ENCODE results near the gene WDR83.
"Not testable (repeated sequence)": the region's sequence is repeated elsewhere in the genome, so short reads cannot be mapped to it uniquely, and the experiment has no call there.

Gene WDR83, protein sequence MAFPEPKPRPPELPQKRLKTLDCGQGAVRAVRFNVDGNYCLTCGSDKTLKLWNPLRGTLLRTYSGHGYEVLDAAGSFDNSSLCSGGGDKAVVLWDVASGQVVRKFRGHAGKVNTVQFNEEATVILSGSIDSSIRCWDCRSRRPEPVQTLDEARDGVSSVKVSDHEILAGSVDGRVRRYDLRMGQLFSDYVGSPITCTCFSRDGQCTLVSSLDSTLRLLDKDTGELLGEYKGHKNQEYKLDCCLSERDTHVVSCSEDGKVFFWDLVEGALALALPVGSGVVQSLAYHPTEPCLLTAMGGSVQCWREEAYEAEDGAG

DNA sequence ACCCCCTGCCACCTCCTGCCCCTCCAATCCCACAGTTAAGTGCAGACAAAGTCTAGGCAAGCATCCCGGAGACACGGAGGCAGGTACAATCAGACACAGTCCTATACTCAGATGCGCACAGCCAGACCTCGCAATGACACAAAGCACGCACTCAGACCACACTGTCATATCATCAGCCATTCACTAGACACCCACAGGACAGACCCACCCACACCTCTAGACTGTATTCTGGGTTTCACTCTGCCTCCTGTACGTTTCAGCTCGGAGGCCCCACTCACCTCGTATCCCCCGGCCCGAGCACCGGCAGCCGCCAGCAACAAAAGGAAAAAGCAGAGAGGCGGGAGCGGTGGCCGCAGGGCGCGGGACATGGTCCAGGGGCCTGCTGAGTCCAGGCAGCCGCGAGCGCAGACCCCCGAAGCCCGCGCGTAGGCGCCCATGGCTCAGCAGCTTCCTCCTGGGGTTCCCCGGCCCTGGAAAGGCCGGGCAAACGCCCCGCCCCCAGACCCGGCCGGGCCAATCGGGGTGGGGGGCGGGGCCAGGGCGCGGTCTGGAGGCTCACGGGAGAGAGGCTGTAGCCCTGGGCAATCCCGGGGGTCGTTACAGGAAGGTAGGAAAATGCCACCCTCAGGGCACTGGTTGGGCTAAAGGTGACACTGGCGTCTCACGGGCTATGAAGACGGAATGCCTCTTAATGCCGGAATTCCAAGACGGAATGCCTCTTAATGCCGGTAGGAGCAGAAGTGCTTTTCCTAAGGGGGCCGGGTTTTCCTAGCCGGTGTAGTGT, at the start of gene WDR83, which contains the start of gene MAN2B1:
TSS of gene WDR83 (plus strand) at position 543 of the 784 bp plus-strand sequence. CDS start 2,984 bp downstream, outside the sequence.
TSS of gene MAN2B1 (minus strand) at position 478 of the 784 bp plus-strand sequence. CDS start at position 437, 41 bp downstream.
- DNase-seq (ENCODE audit: low read depth in 2 of 2): peak; percentile 57 to 68

DNA sequence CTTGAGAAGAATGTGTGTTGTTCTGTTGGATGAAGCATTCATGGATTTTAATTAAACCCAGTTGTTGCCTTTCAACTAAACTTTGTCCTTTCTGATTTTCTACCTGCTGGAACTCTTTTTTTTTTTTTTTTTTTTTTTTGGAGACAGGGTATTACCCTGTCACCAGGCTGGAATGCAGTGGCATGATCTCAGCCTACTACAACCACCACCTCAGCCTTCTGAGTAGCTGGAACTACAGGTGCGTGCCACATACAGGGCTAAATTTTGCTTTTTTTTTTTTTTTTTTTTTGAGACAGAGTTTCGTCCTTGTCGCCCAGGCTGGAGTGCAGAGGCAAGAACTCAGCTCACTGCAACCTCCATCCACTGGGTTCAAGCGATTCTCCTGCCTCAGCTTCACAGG, 49.0 kb upstream of the WDR83 start:
- no peak for DNase-seq (ENCODE audit: low read depth in 2 of 2)

DNA sequence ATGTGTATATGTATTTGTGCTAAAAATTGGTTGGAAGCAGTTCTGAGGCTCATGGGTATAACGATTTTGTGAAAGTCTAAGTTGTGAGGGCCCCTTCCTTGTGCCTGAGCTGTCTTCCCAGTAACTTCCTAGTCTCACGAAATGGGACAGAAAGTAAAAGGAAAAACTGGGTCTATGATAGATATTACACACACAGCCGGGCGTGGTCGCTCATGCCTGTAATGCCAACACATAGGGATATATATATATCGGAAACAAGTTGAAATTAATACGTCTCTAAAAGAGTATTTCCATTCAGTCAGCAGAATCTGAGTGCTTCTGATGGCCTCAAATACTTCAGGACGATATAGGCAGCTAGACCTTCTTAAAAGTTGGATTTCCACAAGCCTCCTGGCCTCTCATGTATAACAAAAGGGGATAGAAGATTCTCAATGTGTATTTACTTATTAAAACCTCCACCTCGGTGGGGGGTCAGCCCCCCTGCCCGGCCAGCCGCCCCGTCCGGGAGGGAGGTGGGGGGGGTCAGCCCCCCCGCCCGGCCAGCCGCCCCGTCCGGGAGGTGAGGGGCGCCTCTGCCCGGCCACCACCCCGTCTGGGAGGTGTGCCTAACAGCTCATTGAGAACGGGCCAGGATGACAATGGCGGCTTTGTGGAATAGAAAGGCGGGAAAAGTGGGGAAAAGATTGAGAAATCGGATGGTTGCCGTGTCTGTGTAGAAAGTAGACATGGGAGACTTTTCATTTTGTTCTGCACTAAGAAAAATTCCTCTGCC, 45.2 kb upstream of the WDR83 start:
- DNase-seq (ENCODE audit: low read depth in 2 of 2): not testable (repeated sequence)

DNA sequence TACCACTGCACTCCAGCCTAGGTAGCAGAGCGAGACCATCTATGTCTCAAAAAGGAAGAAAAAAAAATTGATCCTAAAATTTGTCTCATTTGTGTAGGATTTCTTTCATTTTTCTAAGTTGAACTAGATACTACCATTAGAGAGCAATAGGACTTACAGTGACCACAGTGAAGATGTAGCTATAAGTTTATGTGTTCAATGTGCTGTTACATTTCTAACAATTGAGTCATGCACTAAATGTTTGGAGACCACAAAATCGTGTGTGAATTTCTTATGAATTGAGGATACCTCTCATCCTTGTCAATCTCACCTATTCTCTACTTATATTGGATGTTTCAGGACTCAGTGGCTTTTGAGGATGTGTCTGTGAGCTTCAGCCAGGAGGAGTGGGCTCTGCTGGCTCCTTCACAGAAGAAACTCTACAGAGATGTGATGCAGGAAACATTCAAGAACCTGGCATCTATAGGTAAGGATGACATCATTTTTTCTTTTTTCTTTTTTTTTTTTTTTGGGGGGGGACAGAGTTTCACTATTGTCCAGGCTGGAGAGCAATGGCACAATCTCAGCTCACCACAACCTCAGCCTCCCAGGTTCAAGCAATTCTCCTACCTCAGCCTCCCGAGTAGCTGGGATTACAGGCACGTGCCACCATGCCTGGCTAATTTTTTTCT, 43.1 kb upstream of the WDR83 start:
- DNase-seq (ENCODE audit: low read depth in 2 of 2): no peak

DNA sequence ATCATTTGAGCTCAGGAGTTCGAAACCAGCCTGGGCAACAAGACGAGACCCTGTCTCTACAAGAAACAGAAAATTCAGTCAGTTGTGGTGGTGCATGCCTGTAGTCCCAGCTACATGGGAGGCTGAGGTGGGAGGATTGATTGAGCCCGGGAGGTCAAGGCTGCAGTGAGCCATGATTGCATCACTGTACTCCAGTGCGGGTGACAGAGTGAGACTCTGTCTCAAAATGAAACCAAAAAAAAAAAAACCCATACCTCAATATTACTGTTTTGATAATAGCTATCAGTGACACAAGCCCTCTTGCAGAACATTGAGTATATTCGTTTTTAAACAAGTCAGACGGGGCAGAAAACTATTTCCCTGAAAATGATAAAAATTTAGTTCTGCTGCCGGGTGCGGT, 39.6 kb upstream of the WDR83 start:
- DNase-seq (ENCODE audit: low read depth in 2 of 2): no peak

DNA sequence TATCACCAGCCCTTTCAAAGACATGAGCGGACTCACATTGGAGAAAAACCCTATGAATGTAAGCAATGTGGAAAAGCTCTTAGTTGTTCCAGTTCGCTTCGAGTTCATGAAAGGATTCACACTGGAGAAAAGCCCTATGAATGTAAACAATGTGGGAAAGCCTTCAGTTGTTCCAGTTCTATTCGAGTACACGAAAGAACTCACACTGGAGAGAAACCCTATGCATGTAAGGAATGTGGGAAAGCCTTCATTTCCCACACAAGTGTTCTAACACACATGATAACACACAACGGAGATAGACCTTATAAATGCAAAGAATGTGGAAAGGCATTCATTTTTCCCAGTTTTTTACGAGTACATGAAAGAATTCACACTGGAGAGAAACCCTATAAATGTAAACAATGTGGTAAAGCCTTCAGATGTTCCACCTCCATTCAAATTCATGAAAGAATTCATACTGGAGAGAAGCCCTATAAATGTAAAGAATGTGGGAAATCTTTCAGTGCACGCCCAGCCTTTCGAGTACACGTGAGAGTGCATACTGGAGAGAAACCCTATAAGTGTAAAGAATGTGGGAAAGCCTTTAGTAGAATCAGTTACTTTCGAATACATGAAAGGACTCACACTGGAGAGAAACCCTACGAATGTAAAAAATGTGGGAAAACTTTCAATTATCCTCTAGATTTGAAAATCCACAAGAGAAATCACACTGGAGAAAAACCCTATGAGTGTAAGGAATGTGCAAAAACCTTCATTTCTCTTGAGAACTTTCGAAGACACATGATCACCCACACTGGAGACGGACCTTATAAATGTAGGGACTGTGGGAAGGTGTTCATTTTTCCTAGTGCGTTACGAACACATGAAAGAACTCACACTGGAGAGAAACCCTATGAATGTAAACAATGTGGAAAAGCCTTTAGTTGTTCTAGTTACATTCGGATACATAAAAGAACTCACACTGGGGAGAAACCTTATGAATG, 38.3 kb upstream of the WDR83 start:
- DNase-seq (ENCODE audit: low read depth in 2 of 2): no peak

DNA sequence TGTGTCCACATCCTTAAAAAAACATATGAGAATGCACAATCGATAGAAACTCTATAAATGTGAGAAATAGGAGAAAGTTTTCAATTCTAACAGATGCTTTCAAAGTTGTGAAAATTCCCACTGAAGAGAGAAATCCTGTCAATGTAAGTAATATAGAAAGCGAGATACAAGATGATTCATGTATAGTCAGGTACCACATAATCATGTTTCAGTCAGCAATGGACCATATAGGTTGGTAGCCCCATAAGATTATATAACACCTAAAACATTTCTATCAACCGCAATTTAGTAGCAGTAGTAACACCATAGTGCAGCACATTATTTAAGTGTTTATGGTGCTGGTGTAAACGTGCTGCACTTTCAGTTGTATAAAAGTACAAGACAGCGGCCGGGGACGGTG, 37.4 kb upstream of the WDR83 start:
- no peak for DNase-seq (ENCODE audit: low read depth in 2 of 2)

DNA sequence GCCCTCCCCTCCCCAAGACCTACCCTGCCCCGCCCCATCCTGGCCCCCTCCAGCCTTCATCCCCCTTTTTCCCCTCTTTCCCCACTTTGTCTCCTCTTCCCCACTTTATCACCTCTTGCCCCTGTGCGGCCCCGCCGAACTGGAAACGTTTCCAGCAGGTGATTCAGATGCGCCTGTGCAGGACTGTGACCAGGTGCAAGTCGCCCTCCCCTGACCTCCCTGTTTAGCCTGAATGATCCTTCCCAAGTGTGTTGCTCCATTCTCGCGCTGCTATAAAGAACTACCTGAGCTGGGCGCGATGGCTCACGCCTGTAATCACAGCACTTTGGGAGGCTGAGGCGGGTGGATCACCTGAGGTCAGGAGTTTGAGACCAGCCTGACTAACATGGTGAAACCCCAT, 30.0 kb upstream of the WDR83 start:
- no peak for DNase-seq (ENCODE audit: low read depth in 2 of 2)

DNA sequence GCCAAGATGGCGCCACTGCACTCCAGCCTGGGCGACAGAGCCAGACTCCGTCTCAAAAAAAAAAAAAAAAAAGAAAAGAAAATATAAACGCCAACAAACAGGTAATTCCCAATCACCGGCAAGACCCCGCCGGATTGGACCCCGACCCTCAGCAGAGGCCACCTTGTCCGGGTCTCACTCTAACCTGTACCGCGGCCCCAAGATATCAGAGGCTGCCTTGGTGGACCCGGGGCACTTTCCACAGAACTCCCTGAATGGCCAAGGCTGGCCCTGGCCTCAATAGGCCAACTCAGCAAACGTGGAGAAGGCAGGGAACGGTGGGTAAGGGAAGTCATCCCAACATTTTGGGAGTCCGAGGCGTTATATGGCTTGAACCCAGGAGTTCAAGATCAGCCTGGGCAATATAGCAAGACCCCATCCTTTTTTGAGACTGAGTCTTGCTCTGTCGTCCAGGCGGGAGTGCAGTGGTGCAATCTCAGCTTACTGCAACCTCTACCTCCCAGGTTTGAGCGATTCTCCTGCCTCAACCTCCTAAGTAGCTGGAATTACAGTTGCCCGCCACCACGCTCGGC, 27.9 kb upstream of the WDR83 start:
- DNase-seq (ENCODE audit: low read depth in 2 of 2): no peak

DNA sequence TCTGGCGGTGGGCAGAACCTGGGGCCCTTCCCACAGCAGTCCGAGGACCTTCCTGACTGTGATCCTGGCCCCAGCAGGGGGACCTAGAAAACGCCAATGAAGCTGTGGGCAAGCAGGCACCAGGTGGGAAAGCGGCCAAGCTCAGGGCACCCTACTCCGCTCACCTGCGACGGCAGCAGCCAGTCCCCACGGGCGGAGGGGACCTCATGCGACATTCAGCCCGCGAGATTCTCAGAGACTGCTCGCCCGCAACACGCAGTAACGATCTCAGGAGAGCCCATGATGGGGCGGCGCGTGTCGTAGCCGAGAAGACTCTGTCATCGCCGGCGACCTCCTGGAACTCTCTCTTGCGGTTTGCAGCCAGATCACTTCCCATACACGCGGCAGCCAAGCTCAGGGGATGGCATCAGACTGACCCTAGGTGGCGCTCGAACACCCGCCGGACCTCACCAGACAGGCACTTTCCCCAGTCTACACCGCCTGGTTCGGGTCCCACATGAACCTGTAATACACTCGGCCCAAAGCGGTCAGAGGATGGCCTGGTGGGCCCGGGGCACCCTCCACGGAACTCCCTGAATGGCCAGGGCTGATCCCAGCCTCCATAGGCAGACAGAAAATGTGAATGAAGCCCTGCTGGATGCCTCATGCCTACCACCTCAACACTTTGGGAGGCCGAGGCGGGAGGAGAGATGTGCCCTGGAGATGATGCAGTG, 26.6 kb upstream of the WDR83 start:
- peak; percentile 69 to 78 for DNase-seq (ENCODE audit: low read depth in 2 of 2)

DNA sequence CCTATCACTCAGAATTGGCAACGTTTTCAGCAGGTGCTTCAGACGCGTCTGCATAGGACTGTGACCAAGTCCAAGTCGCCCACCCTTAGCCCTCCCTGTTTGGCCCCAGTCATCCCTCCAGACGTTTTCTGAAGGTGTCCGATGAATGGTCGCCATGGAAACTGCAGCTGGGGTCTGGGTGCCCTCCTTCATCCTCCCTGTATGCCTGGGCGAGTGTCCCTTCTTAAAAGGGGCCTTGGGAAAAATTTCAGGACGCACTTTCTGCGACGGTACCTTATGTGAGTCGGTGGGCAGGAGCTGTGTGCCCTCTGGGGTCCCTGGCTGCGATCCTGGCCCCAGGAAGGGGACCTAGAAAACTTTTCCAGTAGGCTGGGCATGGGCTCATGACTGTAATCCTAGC, 25.2 kb upstream of the WDR83 start:
- DNase-seq (ENCODE audit: low read depth in 2 of 2): no peak

DNA sequence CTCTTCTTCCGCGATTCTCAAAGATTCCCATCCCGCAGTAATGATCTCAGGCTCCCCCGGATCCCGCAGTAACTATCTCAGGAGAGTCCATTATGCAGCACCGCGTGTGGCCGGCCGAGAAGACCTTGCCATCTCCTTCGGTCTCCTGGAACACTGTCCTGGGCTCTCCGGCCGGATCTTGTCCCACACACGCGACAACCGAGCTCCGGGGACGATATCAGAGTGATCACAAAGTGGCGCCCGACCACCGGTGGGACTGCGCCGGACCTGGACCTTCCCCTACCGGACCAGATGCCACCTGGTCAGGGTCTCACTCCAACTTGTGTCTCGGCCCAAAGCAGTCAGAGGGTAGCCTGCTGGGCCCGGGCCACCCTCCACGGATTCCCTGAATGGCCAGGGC, 24.1 kb upstream of the WDR83 start:
- DNase-seq (ENCODE audit: low read depth in 2 of 2): no peak

DNA sequence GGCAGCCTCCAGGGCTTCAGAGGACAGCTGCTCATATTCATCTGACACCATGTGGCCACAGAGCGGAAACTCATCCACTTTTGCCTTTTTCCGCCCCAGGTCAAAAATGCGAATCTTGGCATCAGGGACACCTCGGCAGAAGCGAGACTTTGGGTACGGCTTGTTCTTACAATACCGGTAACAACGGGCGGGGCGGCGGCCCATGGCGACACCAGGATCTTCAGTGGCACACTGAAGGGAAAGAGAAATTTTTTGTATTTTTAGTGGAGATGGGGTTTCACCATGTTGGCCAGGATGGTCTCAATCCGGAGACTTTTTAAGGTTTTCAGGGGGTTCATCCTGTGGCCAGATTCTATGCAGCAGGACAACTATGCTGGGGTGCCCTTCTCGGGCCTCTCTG, 22.9 kb upstream of the WDR83 start:
- not testable (repeated sequence) for DNase-seq (ENCODE audit: low read depth in 2 of 2)

DNA sequence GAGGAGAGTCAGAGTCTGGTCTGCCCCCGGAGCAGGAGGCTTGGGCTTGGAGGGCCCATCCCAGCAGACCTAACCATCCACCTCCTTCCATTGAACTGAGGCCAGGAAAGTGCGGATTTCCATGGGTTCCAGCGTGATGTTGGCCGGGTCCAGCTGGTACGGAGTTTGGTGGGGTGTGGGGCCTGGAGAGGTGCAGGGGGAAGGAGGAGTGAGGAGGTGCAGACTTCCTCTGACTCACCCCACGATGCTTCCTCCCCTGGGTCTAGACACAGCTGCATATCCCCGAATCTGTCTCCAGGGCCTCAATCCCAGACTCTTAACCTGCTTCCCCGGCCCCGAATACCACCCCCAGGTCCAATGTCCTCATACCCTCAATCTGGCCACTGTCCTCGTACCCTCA, 20.1 kb upstream of the WDR83 start:
- DNase-seq (ENCODE audit: low read depth in 2 of 2): no peak

DNA sequence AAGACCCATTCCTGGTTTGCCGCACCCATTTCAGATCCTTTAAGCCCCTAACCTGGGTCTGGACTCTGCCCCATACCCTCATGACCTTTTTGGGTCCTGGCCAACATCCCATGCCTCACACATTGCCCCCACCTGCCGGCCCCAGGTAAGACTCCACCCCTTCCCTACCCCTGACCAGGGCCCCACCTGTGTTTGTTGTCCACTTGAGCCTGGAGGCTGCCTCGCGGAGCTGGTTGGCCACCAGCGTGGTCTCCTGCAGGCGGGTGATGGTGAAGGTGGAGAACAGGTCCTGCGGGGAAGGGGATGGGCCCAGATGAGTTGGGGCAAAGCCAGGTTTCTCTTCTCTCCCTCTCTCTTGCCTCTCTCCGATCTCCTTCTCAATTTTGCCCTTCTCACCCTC, 19.6 kb upstream of the WDR83 start:
- DNase-seq (ENCODE audit: low read depth in 2 of 2): no peak

DNA sequence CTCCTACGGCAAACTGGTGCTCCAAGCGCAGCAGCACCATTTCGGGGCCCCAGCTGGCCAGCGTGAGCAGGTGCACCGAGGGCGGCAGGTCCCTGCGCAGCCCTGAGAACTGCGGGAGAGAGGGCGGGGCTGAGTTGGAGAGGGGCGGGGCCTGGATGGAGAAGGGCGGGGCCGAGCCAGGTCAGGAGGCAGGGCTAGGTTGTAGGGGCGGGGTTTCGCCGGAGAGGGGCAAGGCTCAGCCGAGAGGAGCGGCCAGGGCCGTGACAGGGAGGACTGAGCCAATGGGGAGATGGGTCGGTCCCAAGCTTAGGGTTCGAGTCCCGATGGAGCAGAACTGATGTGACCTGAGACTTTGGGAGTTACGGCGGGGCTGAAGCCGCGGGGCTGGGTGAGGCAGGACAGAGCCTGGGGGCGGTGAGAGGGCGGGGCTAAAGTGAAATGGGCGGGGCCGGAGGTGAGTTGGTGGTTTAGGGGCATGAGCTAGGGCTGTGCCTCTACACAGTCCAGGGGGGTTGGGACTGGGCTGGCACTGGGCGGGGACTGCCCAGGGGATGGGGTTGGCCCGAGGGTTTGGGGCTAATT, 19.0 kb upstream of the WDR83 start:
- DNase-seq (ENCODE audit: low read depth in 2 of 2): no peak

DNA sequence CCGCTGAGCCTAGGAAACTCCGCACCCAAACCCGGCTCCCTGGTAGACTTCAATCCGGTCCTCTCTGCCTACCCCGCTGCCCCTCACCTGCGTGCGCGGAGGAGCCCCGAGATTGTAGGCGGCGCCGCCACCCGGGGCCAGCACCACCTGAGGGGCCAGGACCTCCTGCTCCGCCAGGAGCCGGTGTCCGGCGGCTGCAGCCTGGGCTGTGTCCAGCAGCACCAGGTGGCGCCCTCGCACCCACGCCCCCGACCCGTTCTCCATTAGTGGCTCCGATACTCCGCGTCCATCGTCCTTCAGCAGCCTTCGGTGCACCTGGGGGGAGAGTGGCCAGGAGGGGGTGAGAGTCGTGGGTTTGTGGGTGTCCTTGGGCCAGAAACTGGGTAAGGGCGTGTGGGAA, 18.5 kb upstream of the WDR83 start:
- no peak for DNase-seq (ENCODE audit: low read depth in 2 of 2)

DNA sequence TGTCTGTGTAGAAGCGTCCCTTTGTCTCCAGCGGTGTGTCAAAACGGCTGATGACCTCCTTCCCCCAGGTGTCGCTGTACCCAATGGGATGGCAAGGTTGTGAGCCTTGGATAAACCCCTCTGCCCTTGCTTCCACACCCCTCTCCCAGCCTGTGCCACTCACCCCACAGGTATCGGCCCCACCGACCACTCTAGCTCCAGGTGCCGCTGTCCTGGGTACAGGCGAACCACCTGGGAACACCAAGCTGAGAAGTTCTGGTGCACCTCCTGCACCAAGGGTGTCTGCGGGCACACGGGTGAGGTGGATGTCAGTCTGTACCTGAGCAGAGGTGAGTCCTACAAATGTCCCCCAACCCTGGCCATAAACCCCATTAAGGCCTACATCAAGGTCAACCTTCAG, 16.7 kb upstream of the WDR83 start:
- DNase-seq (ENCODE audit: low read depth in 2 of 2): no peak

DNA sequence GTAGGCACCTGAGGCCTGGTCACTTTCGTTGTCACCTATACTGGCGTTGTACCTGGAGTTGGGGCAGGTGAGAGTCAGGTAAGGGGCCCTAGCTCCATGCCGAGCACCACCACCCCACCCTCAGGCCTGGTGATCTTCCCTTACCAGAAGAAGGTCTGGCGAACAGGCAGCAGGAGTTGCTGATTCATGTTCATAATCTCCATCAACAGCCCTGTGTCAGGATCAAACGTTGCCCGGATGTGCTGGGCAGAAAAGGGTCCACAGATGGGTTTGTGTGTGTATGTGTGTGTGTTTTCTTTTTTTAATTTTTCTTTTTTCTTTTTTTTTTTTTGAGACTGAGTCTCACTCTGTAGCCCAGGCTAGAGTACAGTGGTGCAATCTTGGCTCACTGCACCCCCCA, 14.4 kb upstream of the WDR83 start:
- no peak for DNase-seq (ENCODE audit: low read depth in 2 of 2)
